CD4-positive, alpha-beta T cell (primary cell): ENCODE results near the gene CDHR5. TPM values are rescaled to one million over a fixed set of nuclear protein-coding genes. Genes with fewer than 3 reads are reported as not detected.
"Not testable (repeated sequence)": the region's sequence is repeated elsewhere in the genome, so short reads cannot be mapped to it uniquely, and the experiment has no call there.

ENCODE experiments used
- ATAC-seq: fragments of 200-7000 bp; cut with Tn5 transposase; one replicate; pipeline ENCODE4 v1.10.0; 2022; ENCODE audit warnings: mild to moderate bottlenecking; ENCODE audit not compliant: poor library complexity
- CTCF ChIA-PET: fragments of 350-600 bp; sonication (Branson Sonifier 250); formaldehyde crosslinking; loops from one replicate; lab custom pipeline; 2021; ENCODE audit warnings: antibody characterized with exemption, inconsistent platforms; lab: Charles Lee
- POLR2A ChIA-PET: fragments of 350-600 bp; sonication (Branson Sonifier 250); formaldehyde crosslinking; loops from one replicate; lab custom pipeline; 2021; ENCODE audit warnings: antibody characterized with exemption, inconsistent platforms; lab: Charles Lee
- DNase-seq, 14 experiments: peaks; one replicate each; pipeline ENCODE4 v3.0.0-alpha.2; 2013 to 2020; ENCODE audit warnings: mixed read lengths in 2 of 14
- H3K27ac ChIP-seq, 2 donors: one replicate each; pipeline versions ENCODE4 v1.5.1 to v1.7.0; 2013; ENCODE audit warnings: low read length in 2 of 2, low read depth in 1 of 2, mild to moderate bottlenecking in 1 of 2
- H3K27me3 ChIP-seq, 2 experiments: 1 replicate in 1 of 2; 2 replicates in 1 of 2; pipeline versions ENCODE4 v1.6.1 to v1.7.0; 2013; ENCODE audit warnings: low read length in 2 of 2, control low read depth in 1 of 2, mild to moderate bottlenecking in 1 of 2, moderate library complexity in 1 of 2; ENCODE audit not compliant: insufficient read depth in 2 of 2, control insufficient read depth in 1 of 2
- H3K36me3 ChIP-seq: one replicate; pipeline ENCODE4 v1.6.1; 2013; ENCODE audit warnings: low read length, control low read depth; ENCODE audit not compliant: insufficient read depth
- H3K4me1 ChIP-seq: one replicate; pipeline ENCODE4 v1.6.1; 2013; ENCODE audit warnings: low read length, control low read depth; ENCODE audit not compliant: insufficient read depth
- H3K4me3 ChIP-seq: one replicate; pipeline ENCODE4 v1.5.1; 2013; ENCODE audit warnings: mild to moderate bottlenecking, low read length, moderate library complexity
- H3K9me3 ChIP-seq, 2 experiments: 1 replicate in 1 of 2; 2 replicates in 1 of 2; pipeline versions ENCODE4 v1.6.1 to v1.7.0; 2013; ENCODE audit warnings: low read length in 2 of 2, mild to moderate bottlenecking in 2 of 2, control low read depth in 1 of 2, moderate library complexity in 1 of 2; ENCODE audit not compliant: control insufficient read depth in 1 of 2, insufficient read depth in 1 of 2
- H3K27ac Mint-ChIP-seq: one replicate; pipeline ENCODE4 v1.8.0; 2020; ENCODE audit warnings: mixed read lengths
- H3K27me3 Mint-ChIP-seq: one replicate; pipeline ENCODE4 v1.8.0; 2021; ENCODE audit warnings: mixed read lengths
- H3K36me3 Mint-ChIP-seq: one replicate; pipeline ENCODE4 v1.8.0; 2021; ENCODE audit warnings: low read depth, mixed read lengths
- H3K4me1 Mint-ChIP-seq: one replicate; pipeline ENCODE4 v1.8.0; 2021; ENCODE audit warnings: low read depth, mixed read lengths
- H3K4me3 Mint-ChIP-seq: one replicate; pipeline ENCODE4 v1.8.0; 2020; ENCODE audit warnings: mild to moderate bottlenecking, mixed read lengths
- H3K9me3 Mint-ChIP-seq: one replicate; pipeline ENCODE4 v1.8.0; 2020; ENCODE audit warnings: mixed read lengths
- intact Hi-C, 2 experiments: fragments of 100-400 bp; cut with DNase I in 1 of 2; cut with micrococcal nuclease in 1 of 2; formaldehyde crosslinking; loops; one replicate each; pipeline versions ENCODE4 v1.15.1 to v1.9.0; 2023 to 2025; cut with DNase I, micrococcal nuclease
- total RNA-seq, 174 experiments: library from RNA in 2 of 174; stranded (reverse) in 2 of 174; gene quantifications; one replicate each; pipeline ENCODE4 v1.2.3 and lab custom pipeline; 2021 to 2026
- TF ChIP-seq, protein P1 (sequence below): fragments of 200-600 bp; IDR thresholded peaks from one replicate; pipeline ENCODE4 v1.8.0; 2022; ENCODE audit warnings: antibody characterized with exemption, mild to moderate bottlenecking

CDHR5 gene
- total RNA-seq, 2 experiments from 2014 or later = not detected

DNA sequence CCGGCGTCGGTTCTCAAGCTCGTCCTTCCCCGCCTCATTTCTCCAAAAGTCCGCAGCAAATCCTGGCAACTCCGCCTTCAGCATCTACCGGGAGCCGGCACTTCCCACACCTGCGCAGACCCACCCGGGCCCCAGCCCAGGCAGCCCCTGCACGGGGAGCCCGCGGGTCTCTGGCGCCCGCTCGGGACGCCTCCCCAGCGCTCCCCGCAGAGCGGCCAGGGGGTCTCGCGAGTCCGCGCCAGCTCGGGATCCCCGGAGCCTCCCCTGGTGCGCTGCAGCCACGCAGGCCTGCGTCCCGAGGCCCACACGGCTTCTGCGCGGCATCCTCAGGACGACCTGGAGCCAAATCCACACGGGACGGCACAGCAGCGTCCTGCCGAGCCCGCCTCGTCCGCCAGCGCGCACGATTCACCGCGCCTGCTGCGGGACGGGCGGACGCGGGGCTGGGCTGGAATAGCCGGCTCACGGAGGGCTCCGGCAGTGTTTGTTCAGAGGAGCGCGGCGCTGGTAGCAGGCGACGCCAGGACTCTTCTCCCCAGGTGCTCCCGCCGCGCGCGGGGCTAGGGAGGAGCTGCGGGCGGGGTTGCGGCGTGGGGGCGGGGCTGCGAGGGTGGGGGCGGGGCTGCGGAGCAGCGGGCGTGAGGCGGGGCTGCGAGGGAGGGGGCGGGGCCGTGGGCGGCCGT, 49.3 kb downstream of the CDHR5 start:
- H3K27me3 Mint-ChIP-seq = peaks cover 4% of the 10 kb centered on the region
- Histone ChIP-seq H3K4me1 (peaks cover 52% of the 10 kb centered on the region), H3K4me3 (peak overlapping the region; percentile 49), H3K27me3 (no peaks in the 10 kb centered on the region), H3K9me3 (no peaks in the 10 kb centered on the region), H3K36me3 (peaks cover 5% of the 10 kb centered on the region), H3K27ac (no peak overlapping the region)
- POLR2A ChIA-PET = interaction anchor here (0.6 to 2.1 kb wide), 32 partner anchors 8 to 368 kb away, joined by 3 to 25 read pairs (median 5); partner anchors contain the start of genes BET1L, DEAF1, HRAS and IRF7
- peaks cover 10% of the 10 kb centered on the region for H3K36me3 Mint-ChIP-seq
- TF ChIP-seq, protein P1, sequence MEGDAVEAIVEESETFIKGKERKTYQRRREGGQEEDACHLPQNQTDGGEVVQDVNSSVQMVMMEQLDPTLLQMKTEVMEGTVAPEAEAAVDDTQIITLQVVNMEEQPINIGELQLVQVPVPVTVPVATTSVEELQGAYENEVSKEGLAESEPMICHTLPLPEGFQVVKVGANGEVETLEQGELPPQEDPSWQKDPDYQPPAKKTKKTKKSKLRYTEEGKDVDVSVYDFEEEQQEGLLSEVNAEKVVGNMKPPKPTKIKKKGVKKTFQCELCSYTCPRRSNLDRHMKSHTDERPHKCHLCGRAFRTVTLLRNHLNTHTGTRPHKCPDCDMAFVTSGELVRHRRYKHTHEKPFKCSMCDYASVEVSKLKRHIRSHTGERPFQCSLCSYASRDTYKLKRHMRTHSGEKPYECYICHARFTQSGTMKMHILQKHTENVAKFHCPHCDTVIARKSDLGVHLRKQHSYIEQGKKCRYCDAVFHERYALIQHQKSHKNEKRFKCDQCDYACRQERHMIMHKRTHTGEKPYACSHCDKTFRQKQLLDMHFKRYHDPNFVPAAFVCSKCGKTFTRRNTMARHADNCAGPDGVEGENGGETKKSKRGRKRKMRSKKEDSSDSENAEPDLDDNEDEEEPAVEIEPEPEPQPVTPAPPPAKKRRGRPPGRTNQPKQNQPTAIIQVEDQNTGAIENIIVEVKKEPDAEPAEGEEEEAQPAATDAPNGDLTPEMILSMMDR = no peak
- DNase-seq (peak in 2 of 14 experiments; percentile 9 to 54), ATAC-seq (no peak)
- H3K27ac Mint-ChIP-seq = peak overlapping the region; percentile 92
- intact Hi-C loops = loop anchor here (1.0 to 5.0 kb wide), 4 partner anchors 14 to 168 kb away; partner anchors contain the start of genes LMNTD2 (in 1 of the 2), LRRC56 (in 1 of the 2) and RASSF7 (in 1 of the 2)
- CTCF ChIA-PET = interaction anchor here (0.8 to 1.2 kb wide), 2 partner anchors 19 to 20 kb away, joined by 3 to 5 read pairs; no protein-coding TSS in a partner anchor
- H3K9me3 Mint-ChIP-seq = no peaks in the 10 kb centered on the region
- H3K4me1 Mint-ChIP-seq = peaks cover 45% of the 10 kb centered on the region
- peak overlapping the region; percentile 93 for H3K4me3 Mint-ChIP-seq

DNA sequence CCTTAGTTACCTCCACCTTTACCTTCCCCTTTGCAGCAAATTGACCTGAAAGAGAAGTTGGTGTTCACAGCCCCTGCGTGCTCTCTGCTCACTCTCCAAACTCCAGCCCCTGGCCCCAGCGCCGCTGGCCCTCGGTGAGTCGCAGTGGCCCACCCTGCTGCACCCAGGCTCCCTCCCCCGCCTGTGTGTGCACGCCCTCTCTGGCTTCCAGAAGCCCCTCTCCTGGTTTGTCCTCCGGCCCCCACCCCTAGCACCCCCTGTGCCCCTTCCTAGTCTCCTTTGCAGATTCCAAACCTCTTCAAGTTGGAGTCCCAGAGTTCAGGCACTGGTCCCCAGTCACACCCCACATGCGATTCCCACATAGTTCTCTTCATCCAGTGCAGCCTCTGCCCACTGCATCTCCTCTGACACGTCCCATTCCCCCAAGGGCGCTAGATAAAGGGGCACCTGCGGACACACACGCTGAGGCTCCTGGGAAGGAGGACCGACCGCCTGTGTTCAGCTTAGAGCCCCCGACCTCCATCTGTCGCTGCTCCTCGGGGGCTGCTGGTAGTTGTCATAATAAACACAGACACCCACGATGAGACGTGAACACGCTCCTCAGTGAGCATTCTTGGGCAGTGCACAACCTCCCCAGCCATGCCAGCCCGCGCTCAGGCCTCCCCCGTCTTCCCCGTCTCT, 50.0 kb downstream of the CDHR5 start:
- H3K27ac ChIP-seq = no peak overlapping the region
- POLR2A ChIA-PET = interaction anchor here (0.6 to 2.1 kb wide), 17 partner anchors 10 to 368 kb away, joined by 3 to 25 read pairs (median 9); partner anchors contain the start of genes BET1L, DEAF1, HRAS and IRF7
- ATAC-seq = no peak
- CTCF ChIA-PET = interaction anchor here (1.2 kb wide), 1 partner anchor 18 kb away, joined by 3 read pairs; no protein-coding TSS in a partner anchor
- peak overlapping the region; percentile 49 for H3K4me3 ChIP-seq
- no peaks in the 10 kb centered on the region for H3K9me3 ChIP-seq
- peak overlapping the region; percentile 93 for H3K4me3 Mint-ChIP-seq
- peaks cover 10% of the 10 kb centered on the region for H3K36me3 Mint-ChIP-seq
- TF ChIP-seq, protein P1 = no peak
- peaks cover 40% of the 10 kb centered on the region for H3K4me1 Mint-ChIP-seq
- peaks cover 4% of the 10 kb centered on the region for H3K27me3 Mint-ChIP-seq
- peaks cover 47% of the 10 kb centered on the region for H3K4me1 ChIP-seq
- no peaks in the 10 kb centered on the region for H3K9me3 Mint-ChIP-seq
- intact Hi-C loops = loop anchor here (1.0 to 5.0 kb wide), 4 partner anchors 13 to 167 kb away; partner anchors contain the start of genes LMNTD2 (in 1 of the 2), LRRC56 (in 1 of the 2) and RASSF7 (in 1 of the 2)
- H3K27me3 ChIP-seq = no peaks in the 10 kb centered on the region
- DNase-seq = peak in 3 of 14 experiments; percentile 19 to 52 (median 43)
- H3K36me3 ChIP-seq = peaks cover 5% of the 10 kb centered on the region
- H3K27ac Mint-ChIP-seq = peak overlapping the region; percentile 89

DNA sequence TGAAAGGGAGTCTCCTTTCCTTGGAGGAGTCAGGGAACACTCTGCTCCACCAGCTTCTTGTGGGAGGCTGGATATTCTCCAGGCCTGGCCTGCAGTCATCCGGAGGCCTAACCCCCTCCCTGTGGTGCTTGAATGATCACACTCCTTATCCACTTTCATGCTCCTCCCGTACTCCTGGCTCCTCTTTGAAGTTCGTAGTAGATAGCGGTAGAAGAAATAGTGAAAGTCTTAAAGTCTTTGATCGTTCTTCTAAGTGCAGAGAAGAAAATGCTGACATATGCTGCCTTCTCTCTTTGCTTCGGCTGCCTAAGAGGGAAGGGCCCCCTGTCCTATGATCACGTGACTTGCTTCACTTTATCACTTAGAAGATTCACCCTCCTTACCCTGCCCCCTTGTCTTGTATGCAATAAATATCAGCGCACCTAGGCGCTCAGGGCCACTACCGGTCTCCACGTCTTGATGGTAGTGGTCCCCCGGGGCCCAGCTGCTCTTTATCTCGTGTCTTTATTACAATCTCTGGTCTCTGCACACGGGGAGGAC, 50.7 kb downstream of the CDHR5 start:
- Histone ChIP-seq H3K4me1 (peaks cover 47% of the 10 kb centered on the region), H3K4me3 (peak overlapping the region; percentile 49)
- intact Hi-C loops = loop anchor here (2.0 kb wide), 2 partner anchors 13 to 37 kb away; partner anchors contain the start of genes LMNTD2 (in 1 of the 2), LRRC56 (in 1 of the 2) and RASSF7 (in 1 of the 2)
- Mint-ChIP-seq H3K4me1 (peaks cover 34% of the 10 kb centered on the region), H3K4me3 (peak overlapping the region; percentile 93), H3K27ac (peak overlapping the region; percentile 89)
- ATAC-seq, H3K27me3 ChIP-seq, H3K36me3 Mint-ChIP-seq, H3K9me3 ChIP-seq, H3K27ac ChIP-seq, H3K27me3 Mint-ChIP-seq, CTCF ChIA-PET, H3K9me3 Mint-ChIP-seq, POLR2A ChIA-PET, H3K36me3 ChIP-seq: not testable (repeated sequence)
- peak in 5 of 14 experiments; percentile 9 to 64 (median 59) for DNase-seq
